HG03460 (cell line): ENCODE measurements around the gene ZBTB2.
"Not testable (repeated sequence)": the region's sequence is repeated elsewhere in the genome, so short reads cannot be mapped to it uniquely, and the experiment has no call there.

Experiments used
- ATAC-seq: cut with Tn5 transposase; IDR thresholded peaks from one replicate; pipeline ENCODE4 v1.9.1; 2021; ENCODE audit not compliant: unreplicated experiment

The ZBTB2 gene

DNA sequence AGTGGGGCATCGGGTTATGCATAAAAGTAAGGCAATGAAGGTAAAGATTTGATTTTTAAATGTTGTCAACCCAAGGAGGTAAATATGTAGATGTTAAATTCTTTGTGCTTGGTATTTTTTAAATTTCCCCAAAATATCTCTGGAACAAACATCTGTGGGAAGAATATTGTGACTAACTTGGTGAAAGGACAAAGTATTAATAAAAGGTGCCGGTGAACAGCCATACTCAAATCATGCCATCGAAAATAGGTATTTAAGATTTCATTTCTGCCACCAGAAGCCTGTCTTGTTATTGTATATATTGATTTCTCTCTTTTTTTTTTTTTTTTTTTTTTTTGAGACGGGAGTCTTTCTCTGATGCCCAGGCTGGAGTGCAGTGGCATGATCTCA lies 12.6 kb upstream of the ZBTB2 start:
- no peak for ATAC-seq

DNA sequence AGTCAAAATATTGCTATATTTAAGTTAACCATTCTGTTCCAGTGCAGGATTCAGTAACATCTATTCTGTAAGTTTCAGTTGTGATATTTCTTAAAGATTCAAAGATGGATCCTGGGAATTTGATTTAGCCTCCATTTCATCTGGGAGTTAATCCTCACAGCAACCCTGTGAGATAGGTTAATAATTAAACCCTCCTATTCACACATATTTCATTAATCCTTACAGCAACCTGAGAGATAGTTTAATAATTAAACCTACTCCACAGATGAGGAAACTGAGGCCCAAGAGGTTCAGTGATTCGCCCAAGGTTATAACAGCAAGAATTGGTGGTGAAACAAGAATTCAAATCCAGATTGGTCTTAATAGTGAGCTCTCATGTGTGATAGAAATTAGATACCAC lies 10.9 kb upstream of the ZBTB2 start:
- ATAC-seq = no peak

DNA sequence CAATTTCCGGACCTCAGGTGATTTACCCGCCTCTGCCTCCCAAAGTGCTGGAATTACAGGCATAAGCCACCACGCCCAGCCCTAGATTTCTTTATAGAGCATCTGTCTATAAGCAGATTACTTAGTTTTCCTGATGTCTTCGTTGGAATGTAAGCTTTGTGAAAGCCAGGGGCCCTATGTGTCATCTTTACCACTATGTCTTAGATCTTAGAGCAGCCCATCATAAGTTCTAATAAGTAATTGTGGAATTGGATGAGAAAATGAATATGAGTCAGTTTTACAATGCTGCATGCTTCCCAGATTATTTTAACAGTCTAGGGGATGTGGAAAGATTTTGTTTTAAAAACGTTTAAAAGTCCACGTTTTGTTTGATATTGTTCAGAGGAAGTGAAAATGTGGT lies 9.1 kb upstream of the ZBTB2 start:
- no peak for ATAC-seq

DNA sequence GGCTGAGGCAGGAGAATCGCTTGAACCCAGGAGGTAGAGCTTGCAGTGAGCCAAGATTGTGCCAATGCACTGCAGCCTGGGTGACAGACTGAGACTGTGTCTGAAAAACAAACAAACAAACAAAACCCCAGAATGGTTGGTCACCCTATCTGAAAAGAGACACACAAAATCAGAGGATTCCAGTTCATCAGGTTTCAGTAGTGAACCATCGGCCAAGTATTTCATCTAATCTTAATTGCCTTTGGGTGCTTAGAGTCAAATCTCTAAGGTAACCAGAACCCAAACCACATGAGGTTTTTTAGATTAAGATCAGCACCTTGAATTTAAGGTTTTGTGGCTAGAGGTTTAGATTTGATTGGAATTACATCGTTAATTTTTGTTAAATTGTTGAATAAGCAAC lies 8.3 kb upstream of the ZBTB2 start:
- no peak for ATAC-seq

DNA sequence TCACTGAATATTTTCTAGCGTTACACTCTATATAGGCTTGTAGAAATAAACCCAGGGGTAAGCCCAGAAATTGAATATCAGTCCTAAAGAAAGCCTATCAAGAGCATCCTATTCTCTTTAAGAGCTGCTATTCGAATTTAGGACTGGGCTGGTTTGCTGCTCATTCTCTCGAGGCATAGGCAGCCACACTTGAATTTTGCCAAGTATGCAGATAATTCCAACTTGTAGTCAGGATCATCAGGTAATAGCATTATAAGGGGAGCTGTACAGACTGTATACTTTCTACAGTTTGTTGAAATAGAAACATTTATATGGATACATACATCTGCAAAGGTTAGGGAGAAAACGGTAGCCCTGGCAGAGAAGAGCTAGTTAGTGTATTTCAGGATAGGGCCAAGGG lies 2.1 kb upstream of the ZBTB2 start:
- ATAC-seq = no peak

DNA sequence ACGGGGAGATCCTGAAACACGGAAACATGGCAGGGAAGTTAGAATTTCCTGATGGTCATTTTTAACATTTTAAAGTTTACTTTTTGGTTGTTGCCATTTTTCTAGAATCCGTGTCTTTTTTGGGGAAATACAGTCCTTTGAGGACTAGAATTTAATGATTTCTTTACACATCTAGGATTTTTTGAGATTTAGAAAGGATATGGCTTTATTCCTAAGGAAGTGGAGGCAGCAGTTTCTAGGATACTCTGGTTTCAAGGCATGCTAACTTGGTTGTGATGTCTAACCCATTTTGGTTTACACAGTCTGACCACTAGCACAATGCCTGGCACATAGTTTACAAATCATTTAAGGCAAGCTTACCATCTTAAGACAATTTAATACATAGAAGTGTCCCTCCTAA lies 1.1 kb upstream of the ZBTB2 start:
- ATAC-seq = no peak

DNA sequence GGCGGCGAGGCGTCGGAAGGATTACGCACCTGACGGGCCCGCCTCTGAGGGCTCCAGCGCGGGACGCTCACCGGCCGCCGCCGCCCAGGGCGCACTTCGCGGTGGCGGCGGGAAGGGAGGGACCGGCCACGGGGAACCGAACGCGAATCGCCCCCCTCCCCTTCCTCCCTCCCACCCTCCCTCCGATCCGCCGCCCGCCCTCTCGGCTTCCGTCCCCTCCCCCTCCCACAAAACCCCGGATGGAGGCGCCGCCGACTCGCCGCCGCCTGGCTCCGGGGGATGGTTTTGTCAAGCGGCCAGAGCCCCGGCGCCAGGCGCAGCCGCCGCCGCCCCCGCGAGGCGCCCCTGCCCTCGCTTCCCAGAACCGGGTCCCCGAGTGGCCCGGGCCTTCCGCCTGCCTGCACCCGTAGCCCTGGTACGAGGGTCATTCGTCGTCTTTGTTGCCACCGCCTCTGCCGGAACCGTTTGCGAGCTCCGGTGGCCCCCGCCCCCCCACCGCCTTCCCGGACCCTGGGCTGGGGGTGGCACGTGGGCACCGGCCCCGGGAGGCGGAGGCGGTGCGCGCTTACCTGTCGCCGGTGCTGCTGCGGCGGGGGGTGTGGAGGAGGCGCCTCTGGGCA lies 398 bp downstream of the ZBTB2 start:
- peak; percentile 12 for ATAC-seq

DNA sequence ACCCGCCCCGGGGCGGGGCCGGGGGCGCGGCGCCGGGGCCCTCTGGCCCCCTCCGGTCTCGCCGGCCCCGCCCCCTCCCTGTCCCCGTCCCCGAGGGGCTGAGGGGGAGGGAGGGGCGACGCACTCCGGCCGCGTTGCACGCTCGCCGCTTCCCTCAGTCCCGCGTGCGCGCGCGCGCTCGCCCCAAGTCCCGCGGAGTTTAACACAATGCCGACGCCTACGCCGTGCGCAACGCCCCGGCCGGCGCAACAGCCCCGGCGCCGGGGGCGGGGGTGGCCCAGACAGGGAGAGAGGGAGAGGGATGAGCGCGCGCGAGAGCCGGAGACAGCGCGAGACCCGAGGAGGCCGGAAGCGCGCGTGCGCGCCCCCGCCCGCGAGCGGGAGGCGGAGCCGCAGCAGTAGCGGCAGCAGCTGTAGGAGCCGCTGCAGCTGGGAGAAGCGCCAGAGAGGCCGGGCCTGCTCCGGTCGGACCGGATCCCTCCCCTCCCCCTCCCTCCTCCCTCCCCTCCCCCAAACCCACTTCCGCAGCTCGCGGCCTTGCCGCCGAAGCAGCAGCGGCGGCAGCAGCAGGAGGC lies 996 bp downstream of the ZBTB2 start:
- peak; percentile 76 for ATAC-seq

DNA sequence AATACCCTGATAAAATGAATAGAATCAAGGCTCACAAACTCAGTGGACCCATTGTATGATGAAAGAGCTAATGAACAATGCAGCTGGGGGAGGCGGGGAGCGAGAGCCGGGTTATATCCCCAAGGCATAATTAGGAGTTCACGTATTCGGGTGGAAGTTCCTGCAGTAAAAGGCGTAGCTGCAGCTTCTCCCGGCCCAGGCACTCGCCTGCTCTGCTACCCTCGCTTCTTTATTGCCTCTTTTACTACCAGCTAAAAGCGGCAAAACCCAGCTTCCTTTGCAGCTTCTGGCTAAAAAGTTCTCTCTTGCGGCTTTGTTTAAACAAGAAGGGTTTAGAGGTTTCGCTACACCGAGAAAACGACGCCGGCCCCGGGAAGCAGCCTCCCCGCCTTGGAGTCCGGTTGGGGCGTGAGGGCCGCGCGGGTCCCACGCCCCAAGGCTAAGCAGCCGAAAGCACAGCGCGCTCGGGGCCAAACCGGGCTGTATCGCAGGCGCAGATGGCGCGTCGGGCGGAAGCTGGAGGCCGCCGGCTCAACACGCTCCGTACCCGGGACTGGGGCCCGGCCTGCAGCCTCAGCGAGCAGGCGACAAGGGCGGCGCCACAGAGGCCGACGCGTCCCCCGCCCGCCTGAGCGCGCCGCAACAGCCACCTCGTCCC lies 1.6 kb downstream of the ZBTB2 start:
- peak; percentile 56 for ATAC-seq

DNA sequence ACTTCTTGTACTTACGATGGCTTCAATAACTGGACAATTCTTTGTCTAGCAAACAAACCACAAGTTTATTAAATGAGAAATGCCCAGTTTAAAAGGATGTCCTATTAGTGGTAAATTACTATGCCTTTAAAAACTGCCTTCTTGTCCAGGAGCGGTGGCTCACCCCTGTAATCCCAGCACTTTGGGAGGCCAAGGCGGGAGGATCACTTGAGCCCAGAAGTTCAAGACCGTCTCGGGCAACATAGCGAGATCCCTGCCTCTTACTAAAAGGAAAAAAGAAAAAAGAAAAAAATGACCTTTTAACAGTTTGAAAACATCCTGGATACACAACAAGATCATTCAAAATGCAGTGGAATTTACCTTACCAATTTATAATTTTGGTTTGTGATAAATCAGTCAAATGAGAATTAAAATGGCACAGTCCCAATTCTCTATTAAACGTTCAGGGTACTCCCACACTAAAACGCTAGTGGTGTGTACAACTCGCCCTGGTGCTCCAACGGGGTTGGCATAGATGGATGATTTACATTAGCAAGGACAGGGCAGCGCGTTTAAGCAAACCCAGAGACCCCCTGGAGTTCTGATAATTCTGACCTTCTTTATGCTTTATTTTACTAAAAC lies 2.3 kb downstream of the ZBTB2 start:
- no peak for ATAC-seq

DNA sequence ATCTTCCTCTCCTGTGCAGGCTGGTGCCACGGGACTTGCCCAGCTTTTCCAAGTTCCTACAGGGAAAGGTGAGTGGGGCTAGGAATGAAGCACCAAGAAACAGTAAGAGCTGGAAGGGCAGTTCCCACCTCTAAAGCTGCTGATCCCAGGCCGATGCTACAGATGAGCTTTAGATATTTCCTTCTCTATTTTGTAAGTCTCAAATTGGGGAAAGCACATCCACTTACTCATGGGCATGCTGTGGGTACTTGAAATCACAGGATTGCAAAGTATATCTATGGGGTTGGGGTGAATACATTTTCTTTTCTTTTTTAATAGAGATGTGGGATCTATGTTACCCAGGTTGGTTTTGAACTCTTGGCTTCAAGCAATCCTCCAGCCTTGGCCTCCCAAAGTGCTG lies 3.1 kb downstream of the ZBTB2 start:
- ATAC-seq = no peak

DNA sequence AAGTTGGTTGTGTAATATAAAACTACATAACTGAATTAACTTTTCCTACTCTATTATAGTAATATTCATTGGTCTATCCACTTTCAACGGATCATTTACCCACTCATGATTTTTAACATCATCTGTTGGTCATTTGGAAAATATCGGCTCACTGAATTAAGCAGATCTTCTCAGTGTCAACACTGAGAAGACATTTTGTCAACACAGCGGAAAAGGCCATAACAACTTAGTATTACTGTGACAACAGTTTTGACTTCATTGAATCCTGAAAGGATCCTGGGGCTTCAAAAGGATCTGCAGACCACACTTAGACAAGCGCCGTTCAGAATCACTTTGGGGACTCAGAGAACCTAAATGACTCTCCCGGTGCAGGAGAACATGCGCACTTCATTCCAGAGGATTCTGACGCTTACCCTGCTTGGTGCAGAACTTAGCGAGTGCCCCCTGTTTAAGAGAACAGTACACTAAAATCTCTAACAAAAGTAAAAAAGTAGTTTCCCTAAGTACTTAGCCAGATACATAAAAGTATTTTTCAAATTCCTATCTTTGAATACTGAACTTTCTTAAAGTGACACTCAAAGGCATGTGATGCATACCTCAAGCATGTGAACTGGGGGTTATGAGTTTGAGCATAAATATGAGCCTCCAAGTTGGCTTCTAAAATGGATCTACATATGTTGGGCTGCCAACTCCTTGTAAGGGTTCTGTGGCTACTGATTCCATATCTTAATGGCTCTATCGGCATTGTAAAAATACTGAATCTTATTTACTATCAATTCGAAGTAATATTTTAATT lies 4.0 kb downstream of the ZBTB2 start:
- no peak for ATAC-seq

DNA sequence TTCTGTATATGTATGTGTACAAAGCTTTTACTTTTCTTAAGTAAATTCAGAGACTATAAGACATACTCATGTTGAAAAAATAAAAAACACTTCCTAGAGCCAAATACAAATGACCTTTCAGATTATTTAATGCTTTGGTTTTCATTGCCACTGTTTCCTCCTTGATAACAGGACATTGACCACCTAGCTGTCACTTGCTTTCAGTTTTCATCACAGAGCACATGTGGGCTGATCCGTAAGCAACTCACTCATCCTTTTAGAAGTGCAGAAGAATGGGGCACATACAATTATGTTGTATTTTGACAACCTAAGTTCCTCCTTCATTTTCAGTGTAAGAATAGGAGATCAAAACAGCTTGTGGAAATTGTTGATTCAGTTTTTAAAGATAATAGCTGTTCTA lies 6.2 kb downstream of the ZBTB2 start:
- ATAC-seq = no peak

DNA sequence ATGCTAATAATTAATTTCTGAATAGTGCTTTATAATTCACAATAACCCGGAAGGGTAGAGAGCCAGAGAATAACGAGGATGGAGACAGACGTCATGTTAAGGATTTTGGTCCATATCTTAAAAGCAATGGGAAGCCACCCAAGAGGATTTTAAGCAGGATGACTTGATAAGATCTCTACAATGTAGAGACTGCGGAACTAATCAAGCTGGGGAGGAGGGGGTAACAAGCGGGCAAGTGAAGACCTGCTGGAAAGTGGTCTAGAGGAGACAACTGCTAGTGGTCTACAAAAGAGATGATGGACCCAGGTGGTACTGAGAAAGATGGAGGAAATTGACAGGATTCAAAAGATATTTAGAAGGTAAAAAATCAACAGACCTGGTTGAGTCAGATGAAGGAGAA lies 7.2 kb downstream of the ZBTB2 start:
- ATAC-seq = no peak

DNA sequence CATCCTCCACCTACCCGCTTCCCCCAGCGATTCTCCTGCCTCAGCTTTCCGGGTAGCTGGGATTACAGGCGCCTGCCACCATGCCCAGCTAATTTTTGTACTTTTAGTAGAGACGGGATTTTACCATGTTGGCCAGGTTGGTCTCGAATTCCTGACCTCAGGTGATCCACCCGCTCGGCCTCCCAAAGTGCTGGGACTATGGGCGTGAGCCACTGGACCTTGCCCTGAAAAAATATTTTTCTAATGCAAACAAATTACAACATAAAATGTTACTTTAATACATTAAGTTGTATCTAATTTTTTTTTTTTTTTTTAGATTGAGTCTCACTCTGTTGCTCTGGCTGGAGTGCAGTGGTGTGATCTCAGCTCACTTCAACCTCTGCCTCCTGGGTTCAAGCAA lies 8.7 kb downstream of the ZBTB2 start:
- not testable (repeated sequence) for ATAC-seq

DNA sequence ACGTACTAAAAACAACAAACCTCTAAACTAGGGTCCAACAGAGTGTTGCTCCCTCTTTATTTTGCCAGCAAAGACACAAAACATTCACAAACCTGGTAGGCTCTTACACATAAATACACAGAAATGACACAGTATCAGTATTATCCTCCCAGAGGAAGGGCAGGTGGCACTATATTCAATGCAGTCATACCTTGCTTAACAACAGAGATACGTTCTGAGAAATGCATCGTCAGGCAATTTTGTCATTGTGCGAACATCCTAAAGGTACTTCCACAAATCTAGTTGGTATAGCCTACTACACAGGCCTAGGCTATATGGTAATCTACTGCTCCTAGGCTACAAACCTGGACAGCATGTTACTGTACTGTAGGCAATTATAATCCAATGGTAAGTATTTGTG lies 9.6 kb downstream of the ZBTB2 start:
- no peak for ATAC-seq

DNA sequence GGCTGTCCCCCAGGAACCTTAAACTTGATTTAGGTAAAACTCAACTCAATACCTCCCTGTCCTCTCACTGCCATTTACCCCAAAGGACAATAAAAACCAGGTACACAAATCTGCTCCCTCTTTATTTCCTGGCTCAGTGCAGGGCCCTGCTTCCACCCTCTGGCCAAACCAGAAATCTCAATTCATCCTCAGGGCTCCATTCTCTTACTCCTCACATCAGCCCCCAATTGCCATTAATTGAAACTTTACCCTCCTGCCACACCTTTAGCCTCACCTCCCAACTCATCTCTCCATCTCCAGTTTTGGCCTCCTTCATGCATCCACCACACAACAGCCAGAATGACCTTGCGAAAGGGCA lies 10.5 kb downstream of the ZBTB2 start:
- ATAC-seq = peak; percentile 3

DNA sequence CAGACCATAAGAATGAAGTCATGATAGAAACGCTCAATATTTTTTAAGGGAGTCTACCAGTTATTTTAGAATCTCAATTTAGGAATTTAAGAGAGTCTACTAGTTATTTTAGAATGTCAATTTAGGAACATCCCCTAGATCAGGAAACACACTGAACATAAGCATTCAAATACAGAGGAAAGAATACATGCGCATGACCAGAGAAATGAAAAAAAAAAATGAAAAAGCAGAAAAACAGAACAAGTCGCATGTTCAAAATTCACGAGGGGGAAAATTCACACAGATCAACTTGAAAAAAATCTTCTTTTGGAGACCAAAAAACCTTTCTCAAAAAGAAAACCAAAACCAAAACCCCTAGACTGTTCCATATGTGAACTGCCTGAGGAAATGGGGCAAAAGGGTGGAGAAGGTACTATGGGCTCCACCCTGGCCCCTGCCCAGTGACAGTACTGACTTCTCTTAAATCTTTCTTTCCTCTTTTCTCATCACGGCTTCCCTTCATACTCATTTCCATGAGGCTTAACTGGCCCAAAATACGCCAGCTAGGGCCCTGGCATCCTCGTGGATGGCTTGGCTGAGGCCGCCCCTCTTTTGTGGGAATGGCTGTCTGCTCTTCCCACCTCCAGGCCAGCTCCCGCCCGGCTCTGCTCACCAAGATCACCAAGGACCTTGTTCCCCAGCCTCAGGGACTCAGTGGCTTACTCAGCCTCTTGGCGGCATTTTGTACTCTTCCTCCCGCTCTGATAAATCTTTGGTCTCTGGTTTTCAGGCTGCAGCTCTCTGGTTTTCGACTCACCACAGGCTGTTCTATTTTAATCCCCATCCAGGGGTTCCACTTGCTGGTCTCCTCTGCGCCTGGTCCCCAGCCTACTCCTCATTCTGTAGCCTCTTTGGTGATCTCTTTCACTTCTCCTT lies 11.2 kb downstream of the ZBTB2 start:
- peak; percentile 60 for ATAC-seq

DNA sequence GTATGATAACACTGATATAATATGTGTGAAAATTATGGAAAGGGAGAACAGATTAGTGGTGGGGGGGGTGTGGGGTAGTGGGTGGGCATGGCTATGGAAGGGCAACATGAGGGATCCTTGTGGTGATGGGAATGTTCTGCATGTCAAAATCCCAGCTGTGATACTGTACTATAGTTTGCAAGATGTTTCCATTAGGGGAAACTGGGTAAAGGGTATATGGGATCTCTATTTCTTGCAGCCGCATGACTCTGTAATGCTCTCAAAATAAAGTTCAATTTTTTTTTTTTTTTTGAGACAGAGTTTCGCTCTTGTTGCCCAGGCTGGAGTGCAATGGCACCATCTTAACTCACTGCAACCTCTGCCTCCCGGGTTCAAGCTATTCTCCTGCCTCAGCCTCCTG lies 14.3 kb downstream of the ZBTB2 start:
- ATAC-seq = no peak

DNA sequence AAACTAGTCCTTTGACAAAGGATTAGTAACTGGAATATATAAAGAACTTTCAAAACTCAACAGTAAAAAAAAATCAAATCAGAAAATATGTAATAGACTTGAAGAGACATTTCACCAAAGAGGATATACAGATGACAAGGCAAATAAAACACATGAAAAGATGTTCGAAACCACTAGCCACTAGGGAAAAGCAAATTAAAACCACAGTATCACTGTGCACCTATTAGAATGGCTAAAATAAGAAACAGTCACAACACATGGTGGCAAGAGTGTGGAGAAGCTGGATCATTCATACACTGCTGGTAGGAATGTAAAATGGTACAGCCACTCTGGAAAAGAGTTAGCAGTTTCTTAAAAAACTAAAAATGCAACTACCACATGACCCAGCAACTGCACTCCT lies 14.9 kb downstream of the ZBTB2 start:
- peak; percentile 36 for ATAC-seq

DNA sequence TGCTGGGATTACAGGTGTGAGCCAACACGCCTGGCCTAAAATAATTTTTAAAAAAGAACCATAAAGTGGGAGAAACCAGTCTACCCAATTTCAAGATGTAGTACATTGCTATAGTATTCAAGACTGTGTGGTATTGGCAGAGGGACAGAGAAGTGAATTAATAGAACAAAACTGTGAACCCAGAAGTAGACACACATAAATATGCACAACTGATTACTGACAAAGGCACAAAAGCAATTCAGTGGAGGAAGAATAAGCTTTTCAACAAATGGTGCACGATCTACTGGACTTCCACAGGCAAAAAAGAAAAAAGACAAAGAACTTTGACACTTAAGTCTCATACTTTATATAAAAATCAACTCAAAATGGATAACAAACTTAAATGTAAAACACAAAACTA lies 15.5 kb downstream of the ZBTB2 start:
- no peak for ATAC-seq
